Cardiac septum (tissue), 1 donor: ENCODE results near the gene POLR2H. TPM values are rescaled to one million over a fixed set of nuclear protein-coding genes. Genes with fewer than 3 reads are reported as not detected.

Source experiments
- DNase-seq: peaks from one replicate; pipeline ENCODE4 v3.0.0-alpha.2; 2020; ENCODE audit warnings: low spot score
- intact Hi-C: fragments of 100-400 bp; cut with DNase I; formaldehyde crosslinking; loops from one replicate; pipeline ENCODE4 v1.14.0; 2022
- total RNA-seq: library from RNA; stranded (reverse); fragmentation: NEBNext Ultra II Directional; extraction: Animal tissue kit (Norgen Biotek cat#: 25700); gene quantifications from one replicate; pipeline ENCODE4 v1.2.1, GENCODE V29; 2021
- donor health status: DM: no; HTN: no; CAD: no.

POLR2H gene
- total RNA-seq, 1 donor from 2014 or later, result 23.2 TPM

- no peak for DNase-seq
- intact Hi-C loops, result loop anchor here (2.0 to 5.0 kb wide), 3 partner anchors 25 to 355 kb away; partner anchors contain the start of genes EIF4G1 and FAM131A
Observed at GRCh38 chr3:184361932-184362667, 590 bp downstream of the POLR2H start.

- intact Hi-C loops, result loop anchor here (2.0 to 5.0 kb wide), 3 partner anchors 26 to 354 kb away; partner anchors contain the start of genes EIF4G1 and FAM131A
- peak; percentile 97 for DNase-seq
Observed at GRCh38 chr3:184362668-184363546, 1.4 kb downstream of the POLR2H start.

- intact Hi-C loops, result no loop called here
Observed at GRCh38 chr3:184366619-184367289, 5.2 kb downstream of the POLR2H start.

GRCh38 chr3:184368116-184368515 lies 6.6 kb downstream of the POLR2H start:
- intact Hi-C loops, result no loop called here
- DNase-seq, result no peak

More at GRCh38 chr3:184366619-184367289, 5.2 kb downstream of the POLR2H start:
- DNase-seq, result no peak

GRCh38 chr3:184368586-184369183 lies 7.2 kb downstream of the POLR2H start:
- DNase-seq, result no peak
- intact Hi-C loops, result no loop called here

- DNase-seq, result no peak
Observed at GRCh38 chr3:184371570-184372018, 10.1 kb downstream of the POLR2H start.

GRCh38 chr3:184372296-184372821 lies 10.8 kb downstream of the POLR2H start:
- intact Hi-C loops, result loop anchor here (5.0 kb wide), 3 partner anchors 45 to 405 kb away; no protein-coding TSS in a partner anchor
- DNase-seq, result no peak

More at GRCh38 chr3:184371570-184372018, 10.1 kb downstream of the POLR2H start:
- intact Hi-C loops, result loop anchor here (1.0 to 5.0 kb wide), 5 partner anchors 46 to 406 kb away; no protein-coding TSS in a partner anchor

GRCh38 chr3:184372911-184373310 lies 11.4 kb downstream of the POLR2H start:
- intact Hi-C loops, result loop anchor here (5.0 kb wide), 3 partner anchors 44 to 404 kb away; no protein-coding TSS in a partner anchor
- DNase-seq, result no peak

- intact Hi-C loops, result loop anchor here (5.0 kb wide), 3 partner anchors 44 to 404 kb away; no protein-coding TSS in a partner anchor
- DNase-seq, result no peak
Observed at GRCh38 chr3:184373422-184373821, 11.9 kb downstream of the POLR2H start.

GRCh38 chr3:184375747-184376461 lies 14.4 kb downstream of the POLR2H start:
- intact Hi-C loops, result no loop called here
- no peak for DNase-seq

GRCh38 chr3:184377374-184377773 lies 15.9 kb downstream of the POLR2H start:
- no peak for DNase-seq
- intact Hi-C loops, result no loop called here

- intact Hi-C loops, result no loop called here
- DNase-seq, result peak; percentile 74
Observed at GRCh38 chr3:184377882-184378445, 16.5 kb downstream of the POLR2H start, which contains the start of gene THPO. Gene THPO (minus strand): TSS chr3:184378207. CDS start chr3:184376259, 1,948 bp downstream.

- intact Hi-C loops, result no loop called here
Observed at GRCh38 chr3:184378651-184379357, 17.3 kb downstream of the POLR2H start.

GRCh38 chr3:184379358-184380184 lies 18.1 kb downstream of the POLR2H start, which contains the start of gene CHRD:
Gene CHRD (plus strand): TSS chr3:184380054. CDS start chr3:184380319, 265 bp downstream.
- intact Hi-C loops, result no loop called here
- DNase-seq, result peak; percentile 70

More at GRCh38 chr3:184378651-184379357, 17.3 kb downstream of the POLR2H start:
- DNase-seq, result peak; percentile 38

GRCh38 chr3:184380185-184380626 lies 18.7 kb downstream of the POLR2H start:
- DNase-seq, result peak; percentile 80

More at GRCh38 chr3:184380185-184380626, 18.7 kb downstream of the POLR2H start:
- intact Hi-C loops, result no loop called here
